DMS153 (cell line): ENCODE measurements around the gene CTAG1B.
"Not testable (repeated sequence)": the region's sequence is repeated elsewhere in the genome, so short reads cannot be mapped to it uniquely, and the experiment has no call there.

Experiments used
- DNase-seq: peaks from one replicate; lab custom pipeline; 2025; lab: John Stamatoyannopoulos, UW

The CTAG1B gene

DNA sequence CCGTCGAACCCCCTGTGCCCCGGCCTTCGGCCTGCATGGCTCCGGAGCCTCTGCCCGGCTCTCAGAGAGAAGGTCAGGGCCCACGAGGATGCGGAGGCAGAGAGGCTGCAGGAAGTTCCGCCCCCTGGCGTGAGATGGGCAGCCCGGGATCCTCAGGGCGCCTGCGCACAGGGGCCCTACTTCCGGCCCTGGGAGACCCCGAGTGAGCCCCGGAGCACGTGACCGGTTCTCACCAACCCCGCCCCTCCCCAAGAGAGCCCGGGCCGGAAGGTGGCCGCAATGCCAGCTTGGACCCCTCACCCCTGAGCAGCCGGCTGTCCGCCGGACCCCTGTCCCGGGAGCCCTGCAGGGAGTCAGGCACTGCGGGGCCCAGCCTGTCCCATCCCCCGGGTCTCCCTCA, at the start of gene CTAG1B:
TSS of gene CTAG1B (minus strand) at position 101 of the 400 bp plus-strand sequence. CDS start at position 37, 64 bp downstream.
- DNase-seq: not testable (repeated sequence)

DNA sequence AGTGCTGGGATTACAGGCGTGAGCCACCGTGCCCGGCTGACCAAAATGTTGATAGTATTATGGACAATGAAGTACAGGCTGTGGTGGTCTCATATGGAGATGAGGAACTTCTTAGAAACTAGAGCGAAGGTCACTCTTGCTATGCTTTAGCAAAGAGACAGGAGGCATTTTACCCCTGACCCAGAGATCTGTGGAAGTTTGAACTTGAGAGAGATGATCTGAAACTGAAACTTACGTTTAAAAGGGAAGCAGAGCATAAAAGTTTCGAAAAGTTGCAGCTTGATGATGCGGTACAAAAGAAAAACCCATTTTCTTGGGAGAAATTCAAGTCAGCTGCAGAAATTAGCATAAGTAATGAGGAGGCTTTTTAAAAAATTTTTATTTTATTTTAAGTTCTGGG, 42.8 kb upstream of the CTAG1B start:
- no peak for DNase-seq

DNA sequence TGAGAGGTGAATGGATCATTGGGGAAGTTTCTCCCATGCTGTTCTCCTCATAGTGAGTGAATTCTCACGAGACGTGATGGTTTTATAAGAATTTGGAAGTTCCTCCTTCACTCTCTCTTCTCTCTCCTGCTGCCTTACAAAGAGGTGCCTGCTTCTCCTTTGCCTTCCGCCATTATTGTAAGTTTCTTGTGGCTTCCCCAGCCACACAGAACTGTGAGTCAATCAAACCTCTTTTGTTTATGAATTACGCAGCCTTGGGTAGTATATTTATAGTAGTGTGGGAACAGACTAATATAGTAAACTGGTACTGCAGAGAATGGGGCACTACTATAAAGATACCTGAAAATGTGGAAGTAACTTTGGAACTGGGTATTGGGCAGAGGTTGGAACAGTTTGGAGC, 42.1 kb upstream of the CTAG1B start:
- no peak for DNase-seq

DNA sequence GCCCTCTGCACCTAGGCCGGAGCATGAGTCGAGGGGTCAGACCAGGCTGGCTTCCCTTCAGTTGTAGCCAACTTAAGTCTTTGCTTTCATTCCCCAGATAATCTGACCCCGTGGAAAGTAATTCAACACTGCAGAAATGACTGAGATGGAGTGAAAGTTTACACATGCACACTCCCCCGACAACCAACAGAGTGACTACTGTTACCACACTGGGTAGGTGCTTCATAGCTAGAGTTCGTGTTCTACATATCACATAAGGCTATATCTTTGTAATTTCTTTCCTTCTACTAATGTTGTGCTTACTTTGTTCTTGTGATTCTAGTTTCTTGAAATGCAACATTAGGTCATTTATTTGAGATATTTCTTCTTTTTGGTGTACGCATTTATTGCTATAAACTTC, 41.5 kb upstream of the CTAG1B start:
- no peak for DNase-seq

DNA sequence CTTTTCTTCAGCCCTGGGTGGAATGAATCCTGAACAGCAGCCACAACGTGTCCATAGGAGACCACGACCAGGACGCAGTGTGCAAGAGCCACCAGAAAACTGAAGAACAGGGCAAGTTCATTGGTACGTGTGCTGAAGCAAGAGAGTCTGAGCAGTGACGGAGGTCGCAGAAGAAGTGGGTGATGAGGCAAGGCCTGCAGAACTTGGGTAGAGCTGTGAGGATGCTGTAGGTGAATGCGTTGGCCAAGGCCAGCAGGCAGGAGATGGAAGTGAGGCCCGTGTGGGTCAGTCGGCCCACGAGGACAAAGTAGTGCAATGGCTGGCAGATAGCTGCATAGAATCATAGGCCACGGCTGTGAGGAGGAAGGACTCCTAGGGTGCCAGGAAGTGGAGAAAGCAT, 39.9 kb upstream of the CTAG1B start:
- no peak for DNase-seq

DNA sequence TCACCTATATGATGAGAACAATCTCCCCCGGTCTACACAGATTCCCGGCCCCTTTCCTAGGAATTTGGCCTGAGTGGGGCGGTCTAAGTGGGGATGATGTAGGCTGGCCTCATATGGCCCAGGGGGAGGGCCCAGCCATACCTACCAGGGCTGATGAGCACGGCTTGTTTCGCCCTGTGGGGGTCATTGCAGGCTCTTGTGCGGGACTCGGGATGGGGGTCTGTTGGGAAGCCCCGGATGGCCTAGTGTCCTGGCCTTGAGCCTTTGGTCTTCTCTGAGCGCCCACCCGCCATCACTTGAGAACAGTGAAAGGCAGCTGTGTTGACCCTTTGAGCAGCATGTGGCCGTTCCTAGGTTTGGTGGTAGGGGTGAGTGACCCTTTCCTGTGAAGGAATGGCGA, 39.1 kb upstream of the CTAG1B start:
- no peak for DNase-seq

DNA sequence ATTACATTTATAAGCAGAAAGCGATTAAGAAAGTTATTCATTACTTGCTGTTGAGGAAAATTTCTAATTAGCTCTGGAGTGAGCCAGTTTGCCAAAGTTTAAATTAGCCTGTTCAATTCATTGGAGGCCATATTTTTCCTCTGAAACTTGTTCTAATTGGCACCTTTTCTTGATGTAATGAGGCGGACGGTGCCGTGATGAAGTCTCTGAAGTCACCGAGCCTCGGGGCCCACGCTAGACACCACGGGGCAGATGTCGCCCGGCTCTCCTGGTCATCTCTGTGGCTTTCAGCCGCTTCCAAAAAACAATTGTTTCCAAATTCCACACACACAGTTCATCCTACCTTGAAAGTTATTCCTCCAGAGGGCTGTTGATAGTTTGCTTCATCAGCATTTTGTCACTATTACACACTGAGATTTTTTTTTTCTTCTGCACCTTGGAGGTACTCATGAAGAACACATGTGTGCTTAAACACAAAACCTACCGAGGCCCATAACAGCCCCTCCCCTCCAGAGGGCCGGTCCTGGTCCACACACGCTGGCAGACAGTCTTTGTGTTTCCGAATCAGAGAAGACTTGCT, 38.2 kb upstream of the CTAG1B start:
- DNase-seq: no peak

DNA sequence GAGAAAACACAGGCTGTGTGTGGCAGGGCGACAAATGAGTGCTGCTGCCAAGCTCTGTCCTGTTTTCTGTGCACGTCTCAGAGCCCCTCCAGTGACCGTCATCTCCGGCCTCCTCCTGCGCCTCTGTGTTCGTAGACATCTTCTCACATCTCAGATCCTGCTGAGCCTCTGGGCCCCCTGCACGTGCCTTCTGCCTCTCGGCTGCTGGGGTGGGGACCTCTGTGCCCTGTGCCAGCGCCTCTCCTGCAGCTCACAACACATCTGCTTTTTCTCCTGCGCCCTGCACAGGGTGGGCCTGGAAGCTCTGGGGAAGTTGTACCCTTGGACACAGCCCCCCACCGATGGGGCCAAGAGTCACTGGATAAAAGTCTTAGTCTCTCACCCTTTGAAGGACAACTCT, 36.7 kb upstream of the CTAG1B start:
- no peak for DNase-seq

DNA sequence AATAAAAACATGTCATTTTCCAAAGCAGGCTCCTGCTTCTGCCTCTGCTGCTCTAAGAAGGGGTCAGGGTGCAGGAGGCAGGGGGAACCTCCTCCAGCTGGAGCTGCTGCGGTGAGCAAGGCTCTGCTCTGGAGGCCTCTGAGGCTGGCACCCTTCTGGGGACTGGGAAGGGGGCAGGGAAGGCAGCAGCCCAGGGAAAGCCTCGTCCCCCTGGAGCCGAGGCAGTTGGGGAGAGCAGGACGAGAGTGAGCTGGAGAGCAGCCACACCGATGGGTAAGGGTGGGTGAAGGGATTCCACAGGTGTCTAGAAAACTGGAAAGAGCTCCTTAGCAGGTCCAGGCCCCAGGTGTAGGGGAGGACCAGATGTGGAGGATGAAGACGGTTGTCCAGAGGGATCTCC, 36.3 kb upstream of the CTAG1B start:
- no peak for DNase-seq

DNA sequence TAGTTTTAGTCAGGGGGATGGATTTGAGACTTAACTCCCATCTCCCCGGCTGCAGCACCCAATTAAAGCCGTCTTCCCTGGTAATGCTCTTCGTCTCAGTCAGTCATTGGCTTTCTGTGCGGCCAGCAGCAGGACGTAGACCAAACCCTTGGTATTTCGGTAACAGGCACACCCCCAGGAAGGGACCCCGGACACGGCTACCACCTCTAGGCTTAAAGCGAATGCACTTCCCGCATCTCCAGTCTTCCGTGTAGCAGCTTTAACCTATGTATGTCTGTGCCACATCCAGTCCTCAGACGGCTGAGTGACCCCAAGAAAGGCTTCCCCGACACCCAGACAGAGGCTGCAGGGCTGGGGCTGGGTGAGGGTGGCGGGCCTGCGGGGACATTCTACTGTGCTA, 35.8 kb upstream of the CTAG1B start:
- no peak for DNase-seq

DNA sequence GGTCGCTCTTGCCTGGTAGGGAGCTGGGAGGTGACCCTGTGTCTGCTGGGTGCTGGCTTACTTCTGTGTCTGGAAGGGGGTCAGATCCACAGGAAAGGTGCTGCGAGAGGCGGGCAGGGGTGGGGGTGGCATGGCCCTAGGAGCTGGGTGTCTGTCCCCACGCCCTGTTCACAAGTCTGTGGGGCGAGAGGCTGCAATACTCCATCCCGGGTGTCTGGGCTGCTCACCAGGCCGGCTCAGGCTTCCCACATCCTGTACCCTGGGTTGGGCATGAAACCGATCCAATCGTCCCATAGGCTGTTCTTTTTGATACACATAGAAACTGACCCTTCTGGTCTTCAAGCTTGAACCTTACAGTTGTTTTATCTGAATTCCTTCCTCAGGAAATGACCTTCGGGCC, 35.3 kb upstream of the CTAG1B start:
- DNase-seq: no peak

DNA sequence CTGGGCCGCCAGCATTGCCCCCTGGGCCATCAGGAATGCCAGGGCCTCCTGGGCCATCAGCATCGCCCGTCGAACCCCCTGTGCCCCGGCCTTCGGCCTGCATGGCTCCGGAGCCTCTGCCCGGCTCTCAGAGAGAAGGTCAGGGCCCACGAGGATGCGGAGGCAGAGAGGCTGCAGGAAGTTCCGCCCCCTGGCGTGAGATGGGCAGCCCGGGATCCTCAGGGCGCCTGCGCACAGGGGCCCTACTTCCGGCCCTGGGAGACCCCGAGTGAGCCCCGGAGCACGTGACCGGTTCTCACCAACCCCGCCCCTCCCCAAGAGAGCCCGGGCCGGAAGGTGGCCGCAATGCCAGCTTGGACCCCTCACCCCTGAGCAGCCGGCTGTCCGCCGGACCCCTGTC, 34.3 kb upstream of the CTAG1B start, which contains the start of gene CTAG2:
TSS of gene CTAG2 (minus strand) at position 167 of the 400 bp plus-strand sequence. CDS start at position 103, 64 bp downstream.
- DNase-seq: not testable (repeated sequence)

DNA sequence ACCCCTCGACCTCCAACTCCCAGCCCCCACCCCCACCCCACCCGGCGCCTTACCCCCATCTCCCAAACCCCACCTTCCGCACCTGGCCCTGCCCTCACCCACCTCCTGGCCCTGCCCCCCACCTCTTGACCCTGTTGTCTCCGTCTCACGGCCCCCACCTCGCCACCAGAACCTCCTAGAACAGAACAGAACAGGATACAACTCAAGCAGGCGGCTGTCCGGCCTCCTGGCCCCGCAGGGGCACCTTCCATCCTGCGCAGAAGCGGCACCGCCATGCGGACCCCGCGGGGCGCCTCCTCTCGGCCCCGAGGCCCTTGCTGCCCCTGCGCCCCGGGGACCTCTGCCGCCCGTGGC, 33.9 kb upstream of the CTAG1B start:
- DNase-seq: no peak

DNA sequence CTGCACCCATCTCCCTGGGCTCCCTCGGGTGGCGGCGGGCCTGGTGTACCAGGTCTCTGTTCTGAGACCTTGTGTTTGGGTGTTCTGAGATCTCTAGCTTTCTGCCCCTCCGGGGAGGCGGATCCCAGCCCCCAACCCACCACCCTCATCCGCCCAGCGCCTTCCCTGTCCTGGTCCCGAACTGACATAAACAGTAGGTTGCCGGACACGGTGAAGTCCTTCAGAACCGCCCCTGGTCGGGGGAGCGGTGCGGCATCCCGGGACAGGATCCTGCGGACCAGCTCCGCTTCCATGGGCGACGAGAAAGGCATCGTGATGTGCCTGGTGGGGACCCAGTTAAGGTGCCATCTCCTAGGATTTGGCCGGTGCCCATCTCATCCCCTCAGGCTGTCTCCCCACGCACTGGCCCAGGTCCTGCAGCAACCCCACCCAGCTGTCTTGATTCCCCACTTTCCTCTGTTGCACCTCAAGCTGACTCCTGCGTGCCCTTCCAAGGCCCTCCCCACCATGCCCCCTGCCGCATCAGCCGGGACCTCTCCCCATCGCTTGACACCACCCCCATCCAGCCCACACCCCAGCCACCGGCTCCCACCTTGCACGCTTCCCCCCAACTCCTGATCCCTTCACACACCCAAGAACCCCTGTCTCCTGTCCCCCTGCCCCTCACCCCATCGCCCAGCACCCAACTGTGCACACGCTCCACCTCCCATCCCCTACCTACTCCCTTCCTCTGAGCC, 33.4 kb upstream of the CTAG1B start:
- DNase-seq: no peak

DNA sequence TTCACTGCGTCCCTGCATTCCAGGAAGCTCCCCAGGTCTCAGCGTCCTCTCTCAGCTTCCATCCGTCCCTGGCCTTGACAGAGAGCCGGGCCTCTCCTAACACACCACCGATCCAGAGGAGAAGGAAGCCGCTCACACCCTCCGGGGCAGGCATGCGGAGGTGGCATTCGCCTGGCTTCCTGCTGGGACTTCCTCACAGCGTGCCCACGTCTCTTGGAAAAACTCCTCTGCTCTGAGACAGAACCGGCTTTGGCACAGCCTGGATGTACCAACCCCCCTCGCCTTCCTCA, 31.1 kb upstream of the CTAG1B start:
- no peak for DNase-seq

DNA sequence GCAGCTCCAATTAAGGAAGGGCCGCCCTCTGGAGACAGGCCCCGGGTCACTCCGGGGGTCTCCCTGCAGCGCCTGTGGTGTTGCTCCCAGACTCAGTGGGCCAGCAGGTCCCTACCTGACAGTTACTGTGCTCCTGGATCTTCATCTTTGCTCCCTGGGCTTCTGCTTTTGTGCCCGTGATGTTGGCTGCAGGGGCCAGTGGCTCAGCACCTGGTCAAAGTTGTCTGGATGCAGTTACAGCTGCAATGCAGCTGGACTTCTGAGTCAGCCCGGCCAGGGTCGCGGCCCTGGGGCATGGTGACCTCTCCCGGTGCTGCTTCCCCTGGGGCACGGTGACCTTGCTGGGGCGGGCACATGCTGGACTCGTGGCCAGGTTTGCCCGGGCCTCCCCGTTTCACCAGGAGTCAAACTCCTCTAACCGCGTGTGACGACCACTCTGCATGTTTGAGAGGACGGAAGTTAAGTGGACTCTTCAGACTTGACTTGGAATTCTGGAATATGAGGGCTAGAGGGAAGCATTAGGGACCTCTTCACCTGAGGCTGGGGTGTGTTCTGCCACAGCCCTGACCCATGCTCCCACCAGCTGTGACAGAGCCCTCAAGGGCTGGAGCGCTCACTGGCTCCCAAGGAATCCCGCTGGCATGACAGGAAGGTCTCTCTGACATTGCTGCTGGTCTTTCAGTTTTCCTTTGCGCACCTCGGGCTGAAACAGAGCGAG, 30.6 kb upstream of the CTAG1B start:
- DNase-seq: no peak

DNA sequence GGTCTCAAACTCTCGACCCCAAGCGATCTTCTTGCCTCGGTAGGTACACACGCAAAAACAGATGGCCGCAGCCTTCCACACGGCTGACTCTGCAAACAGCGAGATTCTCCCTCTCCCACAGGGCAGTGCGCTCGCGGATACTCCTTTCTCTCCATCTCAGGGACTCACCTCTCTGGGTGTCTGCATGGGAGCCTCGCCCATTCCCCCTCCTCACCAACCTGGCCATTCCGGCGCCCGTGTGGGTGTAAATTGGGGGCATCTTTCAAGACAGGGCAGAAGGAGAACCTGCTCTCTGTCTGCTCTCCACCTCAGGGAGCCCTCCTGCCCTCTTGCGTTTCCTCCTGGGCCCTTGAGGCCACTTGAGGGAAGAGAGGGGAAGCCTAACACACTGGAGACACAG, 29.8 kb upstream of the CTAG1B start:
- DNase-seq: no peak

DNA sequence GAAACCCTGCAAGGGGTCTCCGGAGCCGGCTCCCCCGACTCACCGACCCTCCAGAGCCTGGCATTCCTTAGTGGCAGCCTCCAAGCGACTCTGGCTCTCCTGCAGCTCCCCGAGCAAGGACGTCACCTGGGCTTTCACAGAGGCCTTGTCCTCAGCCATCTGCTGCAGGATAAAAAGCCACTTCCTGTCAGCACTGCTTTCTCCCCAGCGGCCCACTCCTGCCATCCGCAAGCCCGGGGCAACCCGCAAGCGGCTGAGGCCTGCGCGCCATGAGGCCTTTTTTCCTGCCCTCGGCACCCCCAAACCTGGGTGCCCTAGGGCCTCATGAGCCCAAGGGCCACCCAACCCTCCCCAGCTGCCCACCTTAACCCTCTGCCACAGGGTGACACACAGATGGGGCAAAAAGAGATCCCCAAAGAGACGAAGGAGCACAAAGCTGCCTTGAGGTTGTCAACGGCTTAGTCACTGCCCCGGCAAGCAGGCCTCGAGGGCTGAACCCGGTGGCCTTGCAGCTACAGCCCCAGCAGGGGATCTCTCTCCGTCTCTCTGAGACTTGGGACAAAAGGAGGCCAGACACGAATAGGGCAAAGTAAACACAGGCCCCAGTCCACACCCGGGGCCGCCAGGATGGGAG, 26.8 kb upstream of the CTAG1B start:
- not testable (repeated sequence) for DNase-seq

DNA sequence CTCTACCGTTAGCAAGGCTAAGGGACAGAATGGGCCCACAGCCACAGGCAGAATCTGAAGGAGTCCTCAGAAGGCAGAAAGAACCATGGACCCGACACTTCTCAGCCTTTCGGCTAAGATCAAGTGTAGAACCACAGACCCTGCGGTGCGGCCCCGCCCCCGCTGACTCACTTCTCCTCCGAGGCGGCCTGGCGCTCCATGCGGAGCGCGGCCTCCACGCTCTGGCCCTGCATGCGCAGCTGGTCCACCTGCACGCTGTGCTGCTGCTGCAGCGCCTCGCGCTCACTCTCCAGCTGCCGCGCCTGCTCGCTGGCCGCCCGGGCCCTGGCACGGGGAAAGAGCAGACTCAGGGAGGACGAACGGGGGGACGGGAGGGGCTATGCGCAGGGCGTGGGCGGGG, 24.6 kb upstream of the CTAG1B start:
- not testable (repeated sequence) for DNase-seq

DNA sequence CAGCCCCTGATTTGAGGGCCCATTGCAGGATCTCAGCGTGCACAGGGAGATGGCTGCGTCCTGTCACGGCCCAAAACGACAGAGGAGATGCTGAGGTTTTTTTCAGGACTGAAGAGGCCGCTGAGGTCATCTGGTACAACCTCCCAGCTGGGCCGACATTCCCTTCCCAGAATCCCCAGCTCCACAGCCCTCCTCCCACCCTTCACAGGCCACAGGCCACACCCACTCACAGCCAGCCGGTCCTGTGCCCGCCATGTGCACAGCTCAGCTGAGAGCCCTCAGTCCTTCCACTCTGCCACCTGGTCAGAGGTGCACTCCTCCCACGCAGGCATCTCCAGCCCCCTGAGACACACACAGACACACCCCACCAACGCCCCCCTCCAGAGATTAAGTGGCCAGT, 22.7 kb upstream of the CTAG1B start:
- not testable (repeated sequence) for DNase-seq

DNA sequence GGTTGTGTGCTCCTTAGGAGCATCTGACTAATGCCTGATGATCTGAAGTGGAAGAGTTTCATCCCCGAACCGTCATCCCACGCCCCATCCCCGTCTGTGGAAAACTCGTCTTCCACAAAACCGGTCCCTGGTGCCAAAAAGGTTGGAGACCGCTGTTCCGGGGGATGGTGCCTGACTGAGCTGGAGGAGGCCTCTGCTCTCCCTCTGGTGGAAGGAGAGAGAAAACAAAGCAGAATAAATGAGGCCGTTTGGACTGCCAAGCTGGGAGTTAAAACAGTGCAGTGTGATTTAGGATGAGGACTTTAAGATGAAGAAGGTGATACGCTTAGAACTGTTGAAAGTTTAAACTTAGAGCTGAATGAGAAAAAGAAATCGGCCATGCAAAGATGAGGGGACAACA, 14.6 kb upstream of the CTAG1B start:
- DNase-seq: not testable (repeated sequence)

DNA sequence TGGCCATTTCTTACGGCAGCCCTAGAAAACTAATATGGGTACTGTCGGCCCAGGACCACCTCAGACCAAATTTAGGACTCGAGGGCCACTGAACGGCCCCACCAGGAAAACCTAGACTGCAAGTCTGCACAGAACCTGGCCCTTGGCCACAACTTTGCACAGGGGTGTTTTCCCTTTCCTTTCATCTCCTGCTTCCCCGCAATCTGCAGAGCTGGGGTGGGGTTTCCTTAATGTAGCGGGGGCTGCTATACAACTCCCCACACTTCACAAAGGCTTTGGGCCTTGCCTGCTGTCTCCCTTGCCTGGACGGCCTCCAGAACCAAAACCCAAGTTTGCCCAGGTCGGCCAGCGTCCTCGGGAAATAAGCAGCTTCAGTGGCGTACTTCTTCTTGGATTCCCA, 11.9 kb upstream of the CTAG1B start:
- DNase-seq: not testable (repeated sequence)

DNA sequence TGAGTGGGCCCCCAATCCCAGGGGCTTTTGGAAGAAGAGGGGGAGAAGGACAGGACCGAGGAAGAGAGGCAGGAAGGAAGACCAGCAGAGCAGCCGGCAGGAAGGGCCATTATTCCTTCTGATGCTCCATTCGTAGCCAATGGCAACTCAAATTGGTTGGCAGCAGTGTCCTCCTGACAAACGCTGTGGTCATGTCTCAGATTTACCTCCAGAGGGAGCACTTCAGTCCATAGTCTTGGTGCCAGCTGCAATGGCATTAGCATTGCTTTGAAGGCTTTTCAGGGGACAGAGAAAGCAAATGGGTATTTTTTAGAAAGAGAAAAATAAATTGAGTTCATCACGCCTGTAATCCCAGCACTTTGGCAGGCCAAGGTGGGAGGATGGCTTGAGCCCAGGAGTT, 9.9 kb upstream of the CTAG1B start:
- DNase-seq: not testable (repeated sequence)
